Panc1 (cell line): ENCODE data around the gene FAM53B.

Source experiments
- SIN3A ChIP-seq: IDR thresholded peaks from 2 replicates; pipeline ENCODE4 v1.6.1; 2012; ENCODE audit warnings: low read depth, mild to moderate bottlenecking, low read length, moderate library complexity, borderline replicate concordance; ENCODE audit not compliant: insufficient read depth
- TF ChIP-seq, protein P1 (sequence below): fragments of 450-650 bp; IDR thresholded peaks from 2 replicates; pipeline ENCODE4 v1.5.1; 2017; ENCODE audit warnings: mild to moderate bottlenecking
- TF ChIP-seq, protein P2 (sequence below), 2 experiments: IDR thresholded peaks; 2 replicates each; pipeline ENCODE4 v1.6.1; 2011 to 2012; ENCODE audit warnings: low read depth in 2 of 2, control low read depth in 1 of 2, low read length in 1 of 2, mild to moderate bottlenecking in 1 of 2, moderate library complexity in 1 of 2; ENCODE audit not compliant: insufficient read depth in 1 of 2

DNA sequence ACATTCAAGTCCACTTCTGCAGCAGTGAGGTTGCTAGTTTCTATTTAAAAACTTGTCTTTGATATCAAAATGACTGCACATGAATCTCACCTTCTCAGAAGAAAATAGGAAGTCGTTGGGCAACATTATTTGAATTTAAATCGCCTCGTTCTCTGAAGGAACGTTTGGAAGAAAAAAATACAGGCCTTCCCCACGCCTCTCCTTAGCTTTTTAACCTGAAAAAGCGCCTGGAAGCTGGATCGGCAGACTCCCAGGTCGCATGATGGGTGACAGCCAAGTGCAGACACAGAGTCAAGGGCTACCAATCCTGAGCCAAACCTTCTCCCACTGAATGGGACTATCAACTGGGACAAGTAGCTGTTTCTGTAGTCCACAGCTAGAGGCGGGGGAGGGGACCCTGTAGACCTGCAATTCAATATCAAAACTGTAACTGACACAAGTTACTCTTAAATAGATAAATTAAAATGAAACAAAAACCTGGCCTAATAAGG lies 2.2 kb downstream of the FAM53B start:
- no peak for TF ChIP-seq SIN3A
- TF ChIP-seq, protein P1, sequence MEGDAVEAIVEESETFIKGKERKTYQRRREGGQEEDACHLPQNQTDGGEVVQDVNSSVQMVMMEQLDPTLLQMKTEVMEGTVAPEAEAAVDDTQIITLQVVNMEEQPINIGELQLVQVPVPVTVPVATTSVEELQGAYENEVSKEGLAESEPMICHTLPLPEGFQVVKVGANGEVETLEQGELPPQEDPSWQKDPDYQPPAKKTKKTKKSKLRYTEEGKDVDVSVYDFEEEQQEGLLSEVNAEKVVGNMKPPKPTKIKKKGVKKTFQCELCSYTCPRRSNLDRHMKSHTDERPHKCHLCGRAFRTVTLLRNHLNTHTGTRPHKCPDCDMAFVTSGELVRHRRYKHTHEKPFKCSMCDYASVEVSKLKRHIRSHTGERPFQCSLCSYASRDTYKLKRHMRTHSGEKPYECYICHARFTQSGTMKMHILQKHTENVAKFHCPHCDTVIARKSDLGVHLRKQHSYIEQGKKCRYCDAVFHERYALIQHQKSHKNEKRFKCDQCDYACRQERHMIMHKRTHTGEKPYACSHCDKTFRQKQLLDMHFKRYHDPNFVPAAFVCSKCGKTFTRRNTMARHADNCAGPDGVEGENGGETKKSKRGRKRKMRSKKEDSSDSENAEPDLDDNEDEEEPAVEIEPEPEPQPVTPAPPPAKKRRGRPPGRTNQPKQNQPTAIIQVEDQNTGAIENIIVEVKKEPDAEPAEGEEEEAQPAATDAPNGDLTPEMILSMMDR = no peak
- TF ChIP-seq, protein P2, sequence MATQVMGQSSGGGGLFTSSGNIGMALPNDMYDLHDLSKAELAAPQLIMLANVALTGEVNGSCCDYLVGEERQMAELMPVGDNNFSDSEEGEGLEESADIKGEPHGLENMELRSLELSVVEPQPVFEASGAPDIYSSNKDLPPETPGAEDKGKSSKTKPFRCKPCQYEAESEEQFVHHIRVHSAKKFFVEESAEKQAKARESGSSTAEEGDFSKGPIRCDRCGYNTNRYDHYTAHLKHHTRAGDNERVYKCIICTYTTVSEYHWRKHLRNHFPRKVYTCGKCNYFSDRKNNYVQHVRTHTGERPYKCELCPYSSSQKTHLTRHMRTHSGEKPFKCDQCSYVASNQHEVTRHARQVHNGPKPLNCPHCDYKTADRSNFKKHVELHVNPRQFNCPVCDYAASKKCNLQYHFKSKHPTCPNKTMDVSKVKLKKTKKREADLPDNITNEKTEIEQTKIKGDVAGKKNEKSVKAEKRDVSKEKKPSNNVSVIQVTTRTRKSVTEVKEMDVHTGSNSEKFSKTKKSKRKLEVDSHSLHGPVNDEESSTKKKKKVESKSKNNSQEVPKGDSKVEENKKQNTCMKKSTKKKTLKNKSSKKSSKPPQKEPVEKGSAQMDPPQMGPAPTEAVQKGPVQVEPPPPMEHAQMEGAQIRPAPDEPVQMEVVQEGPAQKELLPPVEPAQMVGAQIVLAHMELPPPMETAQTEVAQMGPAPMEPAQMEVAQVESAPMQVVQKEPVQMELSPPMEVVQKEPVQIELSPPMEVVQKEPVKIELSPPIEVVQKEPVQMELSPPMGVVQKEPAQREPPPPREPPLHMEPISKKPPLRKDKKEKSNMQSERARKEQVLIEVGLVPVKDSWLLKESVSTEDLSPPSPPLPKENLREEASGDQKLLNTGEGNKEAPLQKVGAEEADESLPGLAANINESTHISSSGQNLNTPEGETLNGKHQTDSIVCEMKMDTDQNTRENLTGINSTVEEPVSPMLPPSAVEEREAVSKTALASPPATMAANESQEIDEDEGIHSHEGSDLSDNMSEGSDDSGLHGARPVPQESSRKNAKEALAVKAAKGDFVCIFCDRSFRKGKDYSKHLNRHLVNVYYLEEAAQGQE (IDR thresholded peaks at IDR 0.05; ENCODE audit: insufficient read depth in 1 of 2, low read depth in 2 of 2, low read length in 1 of 2) = no peak
